A673 (cell line): ENCODE results near the gene WNT2.

Experiments
- EZH2 ChIP-seq: fragments of 200-600 bp; sonication (generic); IDR thresholded peaks from 2 replicates; pipeline ENCODE4 v1.6.1; 2017; ENCODE audit warnings: borderline replicate concordance, low read depth, mild to moderate bottlenecking, mixed read lengths, antibody characterized with exemption, low read length; ENCODE audit not compliant: poor library complexity, severe bottlenecking
- TF ChIP-seq, protein P1 (sequence below): fragments of 300-800, 200-600 bp; sonication (generic); conservative IDR thresholded peaks from 2 replicates; pipeline ENCODE4 v1.5.1; 2017; ENCODE audit warnings: low read depth, mild to moderate bottlenecking, antibody characterized with exemption, low read length, moderate library complexity, mixed read lengths

DNA sequence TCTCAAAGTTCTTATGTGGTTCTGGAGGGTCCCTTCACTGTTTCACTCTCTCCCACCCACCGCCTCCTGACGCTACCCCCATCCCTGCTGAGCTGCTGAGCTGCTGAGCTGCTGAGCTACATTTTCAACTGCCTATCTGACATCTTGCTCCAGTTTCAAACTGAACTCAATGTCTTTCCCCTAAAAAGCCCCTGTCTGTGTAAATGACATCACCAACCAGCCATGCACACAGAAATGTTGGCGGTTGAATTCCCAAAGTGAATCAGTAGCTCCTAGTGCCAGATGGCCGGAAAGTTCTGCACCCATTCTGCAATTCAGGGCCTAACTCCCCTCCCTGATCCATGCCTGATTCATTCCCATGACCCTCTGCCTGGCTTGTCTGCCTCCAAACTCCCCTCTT, 71.2 kb downstream of the WNT2 start:
- TF ChIP-seq, protein P1, sequence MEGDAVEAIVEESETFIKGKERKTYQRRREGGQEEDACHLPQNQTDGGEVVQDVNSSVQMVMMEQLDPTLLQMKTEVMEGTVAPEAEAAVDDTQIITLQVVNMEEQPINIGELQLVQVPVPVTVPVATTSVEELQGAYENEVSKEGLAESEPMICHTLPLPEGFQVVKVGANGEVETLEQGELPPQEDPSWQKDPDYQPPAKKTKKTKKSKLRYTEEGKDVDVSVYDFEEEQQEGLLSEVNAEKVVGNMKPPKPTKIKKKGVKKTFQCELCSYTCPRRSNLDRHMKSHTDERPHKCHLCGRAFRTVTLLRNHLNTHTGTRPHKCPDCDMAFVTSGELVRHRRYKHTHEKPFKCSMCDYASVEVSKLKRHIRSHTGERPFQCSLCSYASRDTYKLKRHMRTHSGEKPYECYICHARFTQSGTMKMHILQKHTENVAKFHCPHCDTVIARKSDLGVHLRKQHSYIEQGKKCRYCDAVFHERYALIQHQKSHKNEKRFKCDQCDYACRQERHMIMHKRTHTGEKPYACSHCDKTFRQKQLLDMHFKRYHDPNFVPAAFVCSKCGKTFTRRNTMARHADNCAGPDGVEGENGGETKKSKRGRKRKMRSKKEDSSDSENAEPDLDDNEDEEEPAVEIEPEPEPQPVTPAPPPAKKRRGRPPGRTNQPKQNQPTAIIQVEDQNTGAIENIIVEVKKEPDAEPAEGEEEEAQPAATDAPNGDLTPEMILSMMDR: no peak
- no peak for TF ChIP-seq EZH2
